ENCODE measurements around the gene SH3BP4. TPM values are rescaled to one million over a fixed set of nuclear protein-coding genes. Genes with fewer than 3 reads are reported as not detected.
A peak's percentile ranks its signal among the peaks of the same experiment; 100 is the strongest.

SH3BP4 gene
- polyA plus RNA-seq, 6 donors from 2014 or later: 0.85 to 2.6 (median 2.2) TPM

- Mint-ChIP-seq H3K27ac (no peak overlapping the region), H3K4me1 (no peaks in the 10 kb centered on the region), H3K4me3 (no peak overlapping the region), H3K27me3 (peaks cover 0 to 1% (median 0%) of the 10 kb centered on the region in 3 donors), H3K36me3 (no peaks in the 10 kb centered on the region), H3K9me3 (peaks cover 0 to 9% (median 2%) of the 10 kb centered on the region in 7 donors)
- ATAC-seq (ENCODE audit: low read depth in 2 of 2) (no peak), DNase-seq (no peak)
Measured at GRCh38 chr2:234920836-234921235, 31.0 kb upstream of the SH3BP4 start.

GRCh38 chr2:234929002-234929401, 22.8 kb upstream of the SH3BP4 start:
- H3K27me3 Mint-ChIP-seq: peaks cover 0 to 12% (median 7%) of the 10 kb centered on the region in 3 donors
- no peaks in the 10 kb centered on the region for H3K4me1 Mint-ChIP-seq
- H3K27ac Mint-ChIP-seq: peak overlapping the region in 1 of 6 donors; percentile 47
- ATAC-seq (ENCODE audit: low read depth in 2 of 2) (no peak), DNase-seq (no peak)
- H3K4me3 Mint-ChIP-seq: no peak overlapping the region
- H3K36me3 Mint-ChIP-seq: no peaks in the 10 kb centered on the region
- H3K9me3 Mint-ChIP-seq: peaks cover 0 to 9% (median 2%) of the 10 kb centered on the region in 7 donors

GRCh38 chr2:234930397-234930796, 21.4 kb upstream of the SH3BP4 start:
- Mint-ChIP-seq H3K36me3 (no peaks in the 10 kb centered on the region), H3K4me3 (no peak overlapping the region), H3K27me3 (peaks cover 0 to 12% (median 7%) of the 10 kb centered on the region in 3 donors), H3K27ac (no peak overlapping the region), H3K9me3 (peaks cover 0 to 2% (median 0%) of the 10 kb centered on the region in 7 donors), H3K4me1 (no peaks in the 10 kb centered on the region)
- no peak for DNase-seq
- ATAC-seq (ENCODE audit: low read depth in 2 of 2): no peak

- H3K4me3 Mint-ChIP-seq: no peak overlapping the region
- H3K36me3 Mint-ChIP-seq: no peaks in the 10 kb centered on the region
- peaks cover 0 to under 1% (median 0%) of the 10 kb centered on the region in 3 donors for H3K4me1 Mint-ChIP-seq
- ATAC-seq (ENCODE audit: low read depth in 2 of 2): no peak
- no peak for DNase-seq
- H3K27me3 Mint-ChIP-seq: peaks cover 3 to 13% (median 7%) of the 10 kb centered on the region in 3 donors
- no peak overlapping the region for H3K27ac Mint-ChIP-seq
- peaks cover 0 to 2% (median 0%) of the 10 kb centered on the region in 7 donors for H3K9me3 Mint-ChIP-seq
Measured at GRCh38 chr2:234931371-234931770, 20.4 kb upstream of the SH3BP4 start.

GRCh38 chr2:234932591-234933168, 19.1 kb upstream of the SH3BP4 start:
- H3K4me1 Mint-ChIP-seq: peaks cover 0 to 4% (median 0%) of the 10 kb centered on the region in 3 donors
- no peak for ATAC-seq (ENCODE audit: low read depth in 2 of 2)
- H3K4me3 Mint-ChIP-seq: no peak overlapping the region
- H3K27me3 Mint-ChIP-seq: peaks cover 14 to 26% (median 16%) of the 10 kb centered on the region in 3 donors
- peaks cover 0 to 2% (median 0%) of the 10 kb centered on the region in 7 donors for H3K9me3 Mint-ChIP-seq
- no peak overlapping the region for H3K27ac Mint-ChIP-seq
- no peaks in the 10 kb centered on the region for H3K36me3 Mint-ChIP-seq
- no peak for DNase-seq

- DNase-seq: no peak
- ATAC-seq (ENCODE audit: low read depth in 2 of 2): no peak
- no peak overlapping the region for H3K4me3 Mint-ChIP-seq
- H3K27me3 Mint-ChIP-seq: peaks cover 22 to 35% (median 23%) of the 10 kb centered on the region in 3 donors
- no peaks in the 10 kb centered on the region for H3K36me3 Mint-ChIP-seq
- H3K27ac Mint-ChIP-seq: no peak overlapping the region
- H3K9me3 Mint-ChIP-seq: no peaks in the 10 kb centered on the region
- H3K4me1 Mint-ChIP-seq: peaks cover 0 to 4% (median 0%) of the 10 kb centered on the region in 3 donors
Measured at GRCh38 chr2:234935311-234935710, 16.5 kb upstream of the SH3BP4 start.

GRCh38 chr2:234939576-234939975, 12.2 kb upstream of the SH3BP4 start:
- H3K4me3 Mint-ChIP-seq: no peak overlapping the region
- H3K27ac Mint-ChIP-seq: peak overlapping the region in 1 of 6 donors; percentile 57
- peaks cover 3 to 10% (median 5%) of the 10 kb centered on the region in 7 donors for H3K9me3 Mint-ChIP-seq

GRCh38 chr2:234939996-234940395, 11.8 kb upstream of the SH3BP4 start:
- H3K27ac Mint-ChIP-seq: no peak overlapping the region
- no peak for ATAC-seq (ENCODE audit: low read depth in 2 of 2)
- no peak overlapping the region for H3K4me3 Mint-ChIP-seq
- peaks cover 0 to 4% (median 0%) of the 10 kb centered on the region in 3 donors for H3K4me1 Mint-ChIP-seq
- DNase-seq: no peak
- peaks cover 3 to 10% (median 5%) of the 10 kb centered on the region in 7 donors for H3K9me3 Mint-ChIP-seq
- H3K27me3 Mint-ChIP-seq: peaks cover 23 to 54% (median 32%) of the 10 kb centered on the region in 3 donors
- peaks cover 0 to 8% of the 10 kb centered on the region in 2 donors for H3K36me3 Mint-ChIP-seq

More at GRCh38 chr2:234939576-234939975, 12.2 kb upstream of the SH3BP4 start:
- ATAC-seq (ENCODE audit: low read depth in 2 of 2): no peak
- DNase-seq: no peak
- Mint-ChIP-seq H3K27me3 (peaks cover 23 to 50% (median 30%) of the 10 kb centered on the region in 3 donors), H3K36me3 (peaks cover 0 to 8% of the 10 kb centered on the region in 2 donors), H3K4me1 (peaks cover 0 to 4% (median 0%) of the 10 kb centered on the region in 3 donors)

GRCh38 chr2:234940527-234940926, 11.3 kb upstream of the SH3BP4 start:
- DNase-seq: no peak
- Mint-ChIP-seq H3K9me3 (peaks cover 3 to 10% (median 5%) of the 10 kb centered on the region in 7 donors), H3K27me3 (peaks cover 23 to 58% (median 34%) of the 10 kb centered on the region in 3 donors), H3K36me3 (peaks cover 0 to 8% of the 10 kb centered on the region in 2 donors), H3K4me1 (peaks cover 0 to 4% (median 0%) of the 10 kb centered on the region in 3 donors), H3K4me3 (no peak overlapping the region), H3K27ac (peak overlapping the region in 1 of 6 donors; percentile 11)
- ATAC-seq (ENCODE audit: low read depth in 2 of 2): no peak

GRCh38 chr2:234945339-234945873, 6.4 kb upstream of the SH3BP4 start:
- ATAC-seq (ENCODE audit: low read depth in 2 of 2) (no peak), DNase-seq (no peak)
- H3K27me3 Mint-ChIP-seq: peaks cover 31 to 66% (median 49%) of the 10 kb centered on the region in 3 donors
- peaks cover 3 to 10% (median 6%) of the 10 kb centered on the region in 7 donors for H3K9me3 Mint-ChIP-seq
- H3K27ac Mint-ChIP-seq: no peak overlapping the region
- peak overlapping the region in 1 of 8 donors; percentile 56 for H3K4me3 Mint-ChIP-seq
- H3K36me3 Mint-ChIP-seq: peaks cover 4 to 8% of the 10 kb centered on the region in 2 donors
- H3K4me1 Mint-ChIP-seq: peaks cover under 1 to 4% (median 2%) of the 10 kb centered on the region in 3 donors

- Mint-ChIP-seq H3K9me3 (peaks cover 3 to 10% (median 6%) of the 10 kb centered on the region in 7 donors), H3K27ac (no peak overlapping the region), H3K4me1 (peaks cover 11 to 14% (median 11%) of the 10 kb centered on the region in 3 donors), H3K36me3 (peaks cover 4 to 8% of the 10 kb centered on the region in 2 donors), H3K27me3 (peaks cover 35 to 69% (median 59%) of the 10 kb centered on the region in 3 donors), H3K4me3 (peak overlapping the region in 2 of 8 donors; percentile 20 to 31)
- no peak for DNase-seq
- no peak for ATAC-seq (ENCODE audit: low read depth in 2 of 2)
Measured at GRCh38 chr2:234947556-234947955, 4.3 kb upstream of the SH3BP4 start.

- H3K9me3 Mint-ChIP-seq: peaks cover 0 to 5% (median 0%) of the 10 kb centered on the region in 7 donors
- no peak overlapping the region for H3K27ac Mint-ChIP-seq
- H3K4me3 Mint-ChIP-seq: peak overlapping the region in 6 of 8 donors; percentile 57 to 93 (median 88)
- H3K27me3 Mint-ChIP-seq: peaks cover 40 to 65% (median 56%) of the 10 kb centered on the region in 3 donors
- ATAC-seq (ENCODE audit: low read depth in 2 of 2) (no peak), DNase-seq (no peak)
- peaks cover 0 to 4% of the 10 kb centered on the region in 2 donors for H3K36me3 Mint-ChIP-seq
- peaks cover 11 to 31% (median 26%) of the 10 kb centered on the region in 3 donors for H3K4me1 Mint-ChIP-seq
Measured at GRCh38 chr2:234949762-234950434, 1.9 kb upstream of the SH3BP4 start.

- Mint-ChIP-seq H3K4me1 (peaks cover 11 to 31% (median 26%) of the 10 kb centered on the region in 3 donors), H3K27me3 (peaks cover 40 to 61% (median 53%) of the 10 kb centered on the region in 3 donors), H3K27ac (peak overlapping the region in 2 of 6 donors; percentile 27 to 38), H3K4me3 (peak overlapping the region; percentile 80 to 94 (median 90)), H3K9me3 (peaks cover 0 to 3% (median 0%) of the 10 kb centered on the region in 7 donors), H3K36me3 (peaks cover 0 to 4% of the 10 kb centered on the region in 2 donors)
- no peak for ATAC-seq (ENCODE audit: low read depth in 2 of 2)
- no peak for DNase-seq
Measured at GRCh38 chr2:234950435-234950729, 1.4 kb upstream of the SH3BP4 start.

All from naive B cell (primary cell).